Astrocyte (in vitro differentiated cells and primary cell): ENCODE measurements around the gene COL18A1. TPM values are rescaled to one million over a fixed set of nuclear protein-coding genes. Genes with fewer than 3 reads are reported as not detected.

Experiments
- DNase-seq: peaks from one replicate; pipeline ENCODE4 v3.0.0-alpha.2; 2010; ENCODE audit warnings: low read depth
- FAIRE-seq: peaks from 2 replicates; lab custom pipeline; 2011; peaks lifted over from hg19 to GRCh38; lab: Jason Lieb, UNC
- H2AFZ ChIP-seq: 2 replicates; pipeline ENCODE4 v1.6.0; 2012; ENCODE audit warnings: low read depth, low read length, inconsistent platforms
- H3K27ac ChIP-seq: 2 replicates; pipeline ENCODE4 v1.5.1; 2011; ENCODE audit warnings: low read depth, low read length, inconsistent platforms
- H3K27me3 ChIP-seq: 2 replicates; pipeline ENCODE4 v1.6.0; 2011; ENCODE audit warnings: low read length, inconsistent platforms; ENCODE audit not compliant: insufficient read depth
- H3K36me3 ChIP-seq: 2 replicates; pipeline ENCODE4 v1.5.1; 2011; ENCODE audit warnings: low read length, inconsistent platforms; ENCODE audit not compliant: insufficient read depth
- H3K4me1 ChIP-seq: 2 replicates; pipeline ENCODE4 v1.5.1; 2011; ENCODE audit warnings: low read length, inconsistent platforms; ENCODE audit not compliant: insufficient read depth
- H3K4me2 ChIP-seq: 2 replicates; pipeline ENCODE4 v1.6.0; 2012; ENCODE audit warnings: low read length, inconsistent platforms
- H3K4me3 ChIP-seq: 2 replicates; pipeline ENCODE4 v1.5.1; 2011; ENCODE audit warnings: low read depth, mild to moderate bottlenecking, low read length, inconsistent platforms; ENCODE audit not compliant: insufficient read depth
- H3K79me2 ChIP-seq: 2 replicates; pipeline ENCODE4 v1.6.0; 2012; ENCODE audit warnings: mild to moderate bottlenecking, low read length, inconsistent platforms; ENCODE audit not compliant: insufficient read depth
- H3K9ac ChIP-seq: 2 replicates; pipeline ENCODE4 v1.6.0; 2012; ENCODE audit warnings: mild to moderate bottlenecking, low read length, inconsistent platforms
- H3K9me3 ChIP-seq: 2 replicates; pipeline ENCODE4 v1.5.1; 2012; ENCODE audit warnings: low read depth, mild to moderate bottlenecking, low read length, inconsistent platforms; ENCODE audit not compliant: insufficient read depth
- H4K20me1 ChIP-seq: 2 replicates; pipeline ENCODE4 v1.6.0; 2012; ENCODE audit warnings: low read length, inconsistent platforms; ENCODE audit not compliant: insufficient read depth
- H3K27ac Mint-ChIP-seq: one replicate; pipeline ENCODE4 v1.8.0; 2021; ENCODE audit warnings: mild to moderate bottlenecking, mixed read lengths; ENCODE audit not compliant: unreplicated experiment
- H3K27me3 Mint-ChIP-seq: one replicate; pipeline ENCODE4 v1.8.0; 2021; ENCODE audit warnings: low read depth, mixed read lengths; ENCODE audit not compliant: unreplicated experiment
- H3K36me3 Mint-ChIP-seq: one replicate; pipeline ENCODE4 v1.8.0; 2021; ENCODE audit warnings: low read depth, mixed read lengths; ENCODE audit not compliant: unreplicated experiment
- H3K4me1 Mint-ChIP-seq: one replicate; pipeline ENCODE4 v1.8.0; 2021; ENCODE audit warnings: low read depth, mixed read lengths; ENCODE audit not compliant: unreplicated experiment
- H3K4me3 Mint-ChIP-seq: one replicate; pipeline ENCODE4 v1.8.0; 2021; ENCODE audit warnings: mild to moderate bottlenecking, moderate library complexity, mixed read lengths; ENCODE audit not compliant: unreplicated experiment
- H3K9me3 Mint-ChIP-seq: one replicate; pipeline ENCODE4 v1.8.0; 2021; ENCODE audit warnings: mild to moderate bottlenecking, mixed read lengths; ENCODE audit not compliant: unreplicated experiment
- CTCF ChIP-seq: IDR thresholded peaks from 2 replicates; pipeline ENCODE4 v1.5.1; 2011; ENCODE audit warnings: low read depth, mild to moderate bottlenecking, inconsistent platforms, low read length, moderate library complexity; ENCODE audit not compliant: insufficient read depth
- EZH2 ChIP-seq: IDR thresholded peaks from 2 replicates; pipeline ENCODE4 v1.6.1; 2012; ENCODE audit warnings: mild to moderate bottlenecking, low read length, inconsistent platforms; ENCODE audit not compliant: insufficient read depth
- total RNA-seq: library from RNA; stranded (reverse); gene quantifications from 2 replicates; pipeline ENCODE4 v1.2.1, GENCODE V29; 2021

Gene COL18A1
- total RNA-seq, 1 donor from 2014 or later = 616 TPM

- no peak overlapping the region for H3K4me2 ChIP-seq
- no peaks in the 10 kb centered on the region for H3K79me2 ChIP-seq
- no peak overlapping the region for H3K27ac ChIP-seq
- FAIRE-seq (no peak), DNase-seq (no peak)
- H2AFZ ChIP-seq = no peak overlapping the region
- H3K36me3 ChIP-seq = peaks cover 5% of the 10 kb centered on the region
- TF ChIP-seq EZH2 (no peak), CTCF (no peak)
- no peaks in the 10 kb centered on the region for H3K27me3 ChIP-seq
- H3K4me3 ChIP-seq = no peak overlapping the region
- H3K27ac Mint-ChIP-seq = no peak overlapping the region
- peaks cover 14% of the 10 kb centered on the region for H3K36me3 Mint-ChIP-seq
- H3K9ac ChIP-seq = no peak overlapping the region
- H3K9me3 ChIP-seq = no peaks in the 10 kb centered on the region
- no peak overlapping the region for H3K4me3 Mint-ChIP-seq
- H3K9me3 Mint-ChIP-seq = no peaks in the 10 kb centered on the region
- no peaks in the 10 kb centered on the region for H3K4me1 ChIP-seq
- H3K27me3 Mint-ChIP-seq = no peaks in the 10 kb centered on the region
- H4K20me1 ChIP-seq = peaks cover 3% of the 10 kb centered on the region
- H3K4me1 Mint-ChIP-seq = no peaks in the 10 kb centered on the region
These were observed 90.1 kb downstream of the COL18A1 start for GRCh38 chr21:45494851-45495680.

- Histone ChIP-seq H3K36me3 (peaks cover 5% of the 10 kb centered on the region), H3K4me3 (no peak overlapping the region), H3K79me2 (no peaks in the 10 kb centered on the region), H3K9ac (no peak overlapping the region), H3K4me1 (no peaks in the 10 kb centered on the region), H2AFZ (no peak overlapping the region), H3K27ac (no peak overlapping the region), H3K27me3 (no peaks in the 10 kb centered on the region), H4K20me1 (peaks cover 3% of the 10 kb centered on the region), H3K4me2 (no peak overlapping the region), H3K9me3 (no peaks in the 10 kb centered on the region)
- Mint-ChIP-seq H3K36me3 (peaks cover 14% of the 10 kb centered on the region), H3K27me3 (no peaks in the 10 kb centered on the region), H3K4me1 (no peaks in the 10 kb centered on the region), H3K9me3 (no peaks in the 10 kb centered on the region), H3K4me3 (no peak overlapping the region), H3K27ac (no peak overlapping the region)
- TF ChIP-seq EZH2 = no peak
- no peak for TF ChIP-seq CTCF
- DNase-seq = no peak
- no peak for FAIRE-seq
These were observed 91.4 kb downstream of the COL18A1 start for GRCh38 chr21:45496151-45496967.
